IMR-90 (cell line): Measurements from ENCODE around the gene SERPINB1. TPM values are rescaled to one million over a fixed set of nuclear protein-coding genes. Genes with fewer than 3 reads are reported as not detected.

Source experiments
- ATAC-seq: fragments of 200-7000 bp; cut with Tn5 transposase; 2 replicates; pipeline ENCODE4 v1.9.1; 2020; ENCODE audit warnings: low read depth, mild to moderate bottlenecking, moderate library complexity
- BruUV-seq: library from RNA; stranded (reverse); fragments of 400-500 nt; replicated peaks from 2 replicates; lab custom pipeline; 2021; lab: Mats Ljungman, UMichigan
- CTCF ChIA-PET: fragments of 300-600 bp; formaldehyde crosslinking; extraction: SDS; loops from one replicate; lab custom pipeline; 2021; ENCODE audit warnings: antibody characterized with exemption; lab: Yijun Ruan, JAX
- POLR2A ChIA-PET: fragments of 300-600 bp; sonication (Branson Sonifier 250); formaldehyde crosslinking; loops from one replicate; lab custom pipeline; 2022; ENCODE audit warnings: antibody characterized with exemption; ENCODE audit not compliant: unreplicated experiment; lab: Charles Lee
- DNase-seq: peaks from one replicate; pipeline ENCODE4 v3.0.0; 2013
- H2AFZ ChIP-seq: replicated peaks from 2 replicates; pipeline ENCODE3; 2013; ENCODE audit warnings: low read length, mild to moderate bottlenecking; ENCODE audit not compliant: poor library complexity
- H2AK5ac ChIP-seq: 2 replicates; pipeline ENCODE4 v1.6.1; 2013; ENCODE audit warnings: low read depth, low read length, inconsistent platforms
- H2AK9ac ChIP-seq: replicated peaks from 2 replicates; pipeline ENCODE3; 2013; ENCODE audit warnings: mild to moderate bottlenecking, low read depth, low read length, moderate library complexity; ENCODE audit not compliant: poor library complexity
- H2BK120ac ChIP-seq: 2 replicates; pipeline ENCODE4 v1.6.1; 2013; ENCODE audit warnings: low read depth, low read length, inconsistent platforms
- H2BK15ac ChIP-seq: 3 replicates; pipeline ENCODE4 v1.6.1; 2013; ENCODE audit warnings: low read depth, low read length, inconsistent platforms
- H2BK20ac ChIP-seq: 2 replicates; pipeline ENCODE4 v1.6.1; 2013; ENCODE audit warnings: low read depth, mild to moderate bottlenecking, inconsistent platforms, low read length, moderate library complexity
- H2BK5ac ChIP-seq: 2 replicates; pipeline ENCODE4 v1.6.1; 2013; ENCODE audit warnings: mild to moderate bottlenecking, low read depth, low read length, inconsistent platforms; ENCODE audit not compliant: poor library complexity, severe bottlenecking
- H3K14ac ChIP-seq: replicated peaks from 2 replicates; pipeline ENCODE4 v1.6.1; 2013; ENCODE audit warnings: low read depth, low read length, inconsistent platforms
- H3K18ac ChIP-seq: 2 replicates; pipeline ENCODE4 v1.6.1; 2013; ENCODE audit warnings: low read depth, low read length, control low read depth
- H3K23ac ChIP-seq: 2 replicates; pipeline ENCODE4 v1.6.1; 2013; ENCODE audit warnings: low read depth, low read length, inconsistent platforms
- H3K27ac ChIP-seq: 2 replicates; pipeline ENCODE4 v1.5.1; 2013; ENCODE audit warnings: mild to moderate bottlenecking, control low read depth, low read length; ENCODE audit not compliant: insufficient read depth
- H3K27me3 ChIP-seq: 2 replicates; pipeline ENCODE4 v1.6.1; 2013; ENCODE audit warnings: low read length; ENCODE audit not compliant: control insufficient read depth, insufficient read depth
- H3K36me3 ChIP-seq: 2 replicates; pipeline ENCODE4 v1.6.1; 2013; ENCODE audit warnings: low read length, mixed read lengths; ENCODE audit not compliant: control insufficient read depth, insufficient read depth
- H3K4ac ChIP-seq: 2 replicates; pipeline ENCODE4 v1.6.1; 2013; ENCODE audit warnings: low read depth, low read length, inconsistent platforms
- H3K4me1 ChIP-seq: 2 replicates; pipeline ENCODE4 v1.6.1; 2013; ENCODE audit warnings: low read length, mixed read lengths; ENCODE audit not compliant: control insufficient read depth, insufficient read depth
- H3K4me2 ChIP-seq: 2 replicates; pipeline ENCODE4 v1.6.1; 2013; ENCODE audit warnings: low read depth, mild to moderate bottlenecking, control low read depth, low read length, moderate library complexity
- H3K4me3 ChIP-seq: 2 replicates; pipeline ENCODE4 v1.5.1; 2013; ENCODE audit warnings: low read depth, mild to moderate bottlenecking, control low read depth, low read length, moderate library complexity; ENCODE audit not compliant: insufficient read depth
- H3K56ac ChIP-seq: 2 replicates; pipeline ENCODE4 v1.6.1; 2013; ENCODE audit warnings: low read length, inconsistent platforms; ENCODE audit not compliant: insufficient read depth; ENCODE audit errors: extremely low read depth
- H3K79me1 ChIP-seq, 2 experiments: 2 replicates each; pipeline ENCODE4 v1.6.1; 2013; ENCODE audit warnings: low read length in 2 of 2, inconsistent platforms in 1 of 2, low read depth in 1 of 2
- H3K9ac ChIP-seq: 2 replicates; pipeline ENCODE4 v1.6.1; 2013; ENCODE audit warnings: low read depth, low read length, control low read depth
- H3K9me1 ChIP-seq: 2 replicates; pipeline ENCODE4 v1.6.1; 2013; ENCODE audit warnings: low read length, inconsistent platforms; ENCODE audit not compliant: insufficient read depth
- H3K9me3 ChIP-seq: 2 replicates; pipeline ENCODE4 v1.6.1; 2013; ENCODE audit warnings: low read length; ENCODE audit not compliant: control insufficient read depth, insufficient read depth
- H4K20me1 ChIP-seq: 2 replicates; pipeline ENCODE4 v1.6.1; 2013; ENCODE audit warnings: low read length, inconsistent platforms; ENCODE audit not compliant: insufficient read depth
- H4K5ac ChIP-seq: 2 replicates; pipeline ENCODE4 v1.6.1; 2013; ENCODE audit warnings: mild to moderate bottlenecking, low read depth, low read length, control low read depth
- H4K8ac ChIP-seq, 2 experiments: 2 replicates each; pipeline ENCODE4 v1.6.1; 2013; ENCODE audit warnings: low read depth in 2 of 2, low read length in 2 of 2, control low read depth in 1 of 2, inconsistent platforms in 1 of 2
- H4K91ac ChIP-seq: 2 replicates; pipeline ENCODE4 v1.6.1; 2013; ENCODE audit warnings: low read depth, low read length, inconsistent platforms; ENCODE audit not compliant: insufficient read depth
- BHLHE40 ChIP-seq: fragments of 150-350 bp; IDR thresholded peaks from 2 replicates; pipeline ENCODE4 v1.6.1; 2016; ENCODE audit warnings: mild to moderate bottlenecking, low read depth, low read length
- CEBPB ChIP-seq: IDR thresholded peaks from 2 replicates; pipeline ENCODE4 v1.6.1; 2012; ENCODE audit warnings: low read depth, low read length, improper control_type of control experiment
- FOS ChIP-seq: fragments of 150-350 bp; IDR thresholded peaks from 2 replicates; pipeline ENCODE4 v1.6.1; 2016; ENCODE audit warnings: low read depth, low read length
- MAFK ChIP-seq: IDR thresholded peaks from 2 replicates; pipeline ENCODE4 v1.6.1; 2012; ENCODE audit warnings: low read depth, low read length, improper control_type of control experiment
- NFE2L2 ChIP-seq: fragments of 150-350 bp; IDR thresholded peaks from 2 replicates; pipeline ENCODE4 v1.6.1; 2016; ENCODE audit warnings: low read depth, mild to moderate bottlenecking, low read length
- POLR2A ChIP-seq: IDR thresholded peaks from 2 replicates; pipeline ENCODE4 v1.6.1; 2012; ENCODE audit warnings: mild to moderate bottlenecking, low read depth, low read length
- RAD21 ChIP-seq: IDR thresholded peaks from 2 replicates; pipeline ENCODE4 v1.6.1; 2012; ENCODE audit warnings: low read length, improper control_type of control experiment
- RCOR1 ChIP-seq: IDR thresholded peaks from 2 replicates; pipeline ENCODE4 v1.6.1; 2012; ENCODE audit warnings: mild to moderate bottlenecking, low read length, improper control_type of control experiment; ENCODE audit not compliant: insufficient replicate concordance
- RFX5 ChIP-seq: IDR thresholded peaks from 2 replicates; pipeline ENCODE4 v1.8.0; 2012; ENCODE audit warnings: low read depth, mild to moderate bottlenecking, low read length, moderate library complexity
- SMC3 ChIP-seq: fragments of 150-350 bp; IDR thresholded peaks from 2 replicates; pipeline ENCODE4 v1.6.1; 2016; ENCODE audit warnings: low read depth, mild to moderate bottlenecking, antibody characterized with exemption, low read length, moderate library complexity
- USF2 ChIP-seq: fragments of 150-350 bp; IDR thresholded peaks from 2 replicates; pipeline ENCODE4 v1.6.1; 2017; ENCODE audit warnings: mild to moderate bottlenecking, antibody characterized with exemption, low read length, low read depth
- WGBS, 2 experiments: methylation state at CpG; one replicate each; pipeline versions ENCODE4 v1.1.5 to v1.1.7; 2013; ENCODE audit warnings: missing lambda C conversion rate in 2 of 2; ENCODE audit not compliant: insufficient read length in 1 of 2; ENCODE audit errors: extremely low coverage in 2 of 2; 5-methylcytosine and 5-hydroxymethylcytosine counted together
- dilution Hi-C: fragments of 300-500 bp; cut with HindIII; formaldehyde crosslinking; loops from one replicate; pipeline ENCODE4 v1.14.3; 2018; ENCODE audit warnings: low sequenced_read_pairs; ENCODE audit not compliant: unreplicated experiment
- in situ Hi-C: fragments of 300-500 bp; cut with MboI; formaldehyde crosslinking; loops from 3 replicates; pipeline ENCODE4 v1.14.3; 2019; ENCODE audit warnings: low sequenced_read_pairs, inconsistent platforms, mixed read lengths
- intact Hi-C: fragments of 100-400 bp; cut with micrococcal nuclease; formaldehyde crosslinking; loops from 2 replicates; pipeline ENCODE4 v1.10.0; 2022
- polyA plus RNA-seq, 3 experiments: library from polyadenylated mRNA; depleted of rRNA; stranded (reverse); fragments of >200 nt; gene quantifications; 2 replicates each; pipeline ENCODE4 v1.2.3, GENCODE V29; 2012; ENCODE audit warnings: low replicate concordance in 1 of 3
- total RNA-seq: library from RNA; depleted of rRNA; stranded (reverse); fragments of >200 nt; gene quantifications from 2 replicates; pipeline ENCODE4 v1.2.3, GENCODE V29; 2012
- TF ChIP-seq, protein P1 (sequence below): fragments of 150-350 bp; IDR thresholded peaks from 2 replicates; pipeline ENCODE4 v1.6.1; 2016; ENCODE audit warnings: low read depth, mild to moderate bottlenecking, low read length, moderate library complexity, borderline replicate concordance
- TF ChIP-seq, protein P2 (sequence below): conservative IDR thresholded peaks from 2 replicates; pipeline ENCODE4 v1.5.1; 2012; ENCODE audit warnings: mild to moderate bottlenecking, low read depth, low read length, improper control_type of control experiment

SERPINB1 gene
- total and polyA plus RNA-seq, 2 of the 4 experiments (the other 2 are of a cell fraction) = 6.1 to 9.1 TPM

GRCh38 chr6:2817903-2818443 lies 23.7 kb downstream of the SERPINB1 start:
- intact Hi-C loops = no loop called here
- POLR2A ChIA-PET = no interaction called here

More at GRCh38 chr6:2817903-2818443, 23.7 kb downstream of the SERPINB1 start:
- H2BK5ac ChIP-seq = peak overlapping the region; percentile 25
- no peaks in the 10 kb centered on the region for H3K27me3 ChIP-seq
- peak overlapping the region; percentile 21; the same call in 1 of the 2 replicates for H3K4me3 ChIP-seq
- peak overlapping the region; percentile 35; the same call in 1 of the 2 replicates for H3K9ac ChIP-seq
- H3K27ac ChIP-seq = no peak overlapping the region
- no peak overlapping the region for H3K4ac ChIP-seq
- DNase-seq = peak; percentile 61
- no peak overlapping the region for H2BK15ac ChIP-seq
- no peaks in the 10 kb centered on the region for H3K9me3 ChIP-seq
- H3K18ac ChIP-seq = no peak overlapping the region
- peak overlapping the region; percentile 71; the same call in 1 of the 2 replicates for H3K4me2 ChIP-seq
- no peak overlapping the region; a peak in 1 of 4 replicates for H4K8ac ChIP-seq
- peaks cover 8% of the 10 kb centered on the region for H3K9me1 ChIP-seq
- no peaks in the 10 kb centered on the region for H4K20me1 ChIP-seq
- dilution Hi-C loops = no loop called here
- no peak overlapping the region for H2AK5ac ChIP-seq
- H2AFZ ChIP-seq = no peak overlapping the region
- no CpG with 5 or more reads among the region's 4 CpGs for WGBS, 2 experiments
- H3K79me1 ChIP-seq = peaks cover 5 to 10% of the 10 kb centered on the region in 2 experiments; a peak in 3 of 4 replicates
- in situ Hi-C loops = no loop called here
- CTCF ChIA-PET = interaction anchor here (0.8 kb wide), 1 partner anchor 29 kb away, joined by 3 read pairs; no protein-coding TSS in a partner anchor
- no peaks in the 10 kb centered on the region for H3K36me3 ChIP-seq
- no TSS peak for BruUV-seq
- H2BK20ac ChIP-seq = no peak overlapping the region
- H4K91ac ChIP-seq = no peak overlapping the region
- no peak overlapping the region for H3K56ac ChIP-seq
- peak; percentile 89 for ATAC-seq
- H3K4me1 ChIP-seq = peaks cover 5% of the 10 kb centered on the region
- H3K14ac ChIP-seq = no peak overlapping the region
- no peak overlapping the region for H3K23ac ChIP-seq
- no peak overlapping the region for H2AK9ac ChIP-seq
- no peak overlapping the region; the same call in 1 of the 2 replicates for H4K5ac ChIP-seq
- H2BK120ac ChIP-seq = peak overlapping the region; percentile 10; the same call in 1 of the 2 replicates
- no peak for TF ChIP-seq MAFK
- no peak for TF ChIP-seq RCOR1
- TF ChIP-seq, protein P1, sequence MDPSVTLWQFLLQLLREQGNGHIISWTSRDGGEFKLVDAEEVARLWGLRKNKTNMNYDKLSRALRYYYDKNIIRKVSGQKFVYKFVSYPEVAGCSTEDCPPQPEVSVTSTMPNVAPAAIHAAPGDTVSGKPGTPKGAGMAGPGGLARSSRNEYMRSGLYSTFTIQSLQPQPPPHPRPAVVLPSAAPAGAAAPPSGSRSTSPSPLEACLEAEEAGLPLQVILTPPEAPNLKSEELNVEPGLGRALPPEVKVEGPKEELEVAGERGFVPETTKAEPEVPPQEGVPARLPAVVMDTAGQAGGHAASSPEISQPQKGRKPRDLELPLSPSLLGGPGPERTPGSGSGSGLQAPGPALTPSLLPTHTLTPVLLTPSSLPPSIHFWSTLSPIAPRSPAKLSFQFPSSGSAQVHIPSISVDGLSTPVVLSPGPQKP = no peak
- no peak for TF ChIP-seq POLR2A
- TF ChIP-seq USF2 = no peak
- TF ChIP-seq, protein P2, sequence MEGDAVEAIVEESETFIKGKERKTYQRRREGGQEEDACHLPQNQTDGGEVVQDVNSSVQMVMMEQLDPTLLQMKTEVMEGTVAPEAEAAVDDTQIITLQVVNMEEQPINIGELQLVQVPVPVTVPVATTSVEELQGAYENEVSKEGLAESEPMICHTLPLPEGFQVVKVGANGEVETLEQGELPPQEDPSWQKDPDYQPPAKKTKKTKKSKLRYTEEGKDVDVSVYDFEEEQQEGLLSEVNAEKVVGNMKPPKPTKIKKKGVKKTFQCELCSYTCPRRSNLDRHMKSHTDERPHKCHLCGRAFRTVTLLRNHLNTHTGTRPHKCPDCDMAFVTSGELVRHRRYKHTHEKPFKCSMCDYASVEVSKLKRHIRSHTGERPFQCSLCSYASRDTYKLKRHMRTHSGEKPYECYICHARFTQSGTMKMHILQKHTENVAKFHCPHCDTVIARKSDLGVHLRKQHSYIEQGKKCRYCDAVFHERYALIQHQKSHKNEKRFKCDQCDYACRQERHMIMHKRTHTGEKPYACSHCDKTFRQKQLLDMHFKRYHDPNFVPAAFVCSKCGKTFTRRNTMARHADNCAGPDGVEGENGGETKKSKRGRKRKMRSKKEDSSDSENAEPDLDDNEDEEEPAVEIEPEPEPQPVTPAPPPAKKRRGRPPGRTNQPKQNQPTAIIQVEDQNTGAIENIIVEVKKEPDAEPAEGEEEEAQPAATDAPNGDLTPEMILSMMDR = no peak
- TF ChIP-seq RAD21 = no peak
- TF ChIP-seq NFE2L2 = no peak
- TF ChIP-seq CEBPB = no peak
- TF ChIP-seq BHLHE40 = no peak
- no peak for TF ChIP-seq FOS
- no peak for TF ChIP-seq SMC3
- no peak for TF ChIP-seq RFX5
